ENCODE results near the gene SLC1A5.

DNA sequence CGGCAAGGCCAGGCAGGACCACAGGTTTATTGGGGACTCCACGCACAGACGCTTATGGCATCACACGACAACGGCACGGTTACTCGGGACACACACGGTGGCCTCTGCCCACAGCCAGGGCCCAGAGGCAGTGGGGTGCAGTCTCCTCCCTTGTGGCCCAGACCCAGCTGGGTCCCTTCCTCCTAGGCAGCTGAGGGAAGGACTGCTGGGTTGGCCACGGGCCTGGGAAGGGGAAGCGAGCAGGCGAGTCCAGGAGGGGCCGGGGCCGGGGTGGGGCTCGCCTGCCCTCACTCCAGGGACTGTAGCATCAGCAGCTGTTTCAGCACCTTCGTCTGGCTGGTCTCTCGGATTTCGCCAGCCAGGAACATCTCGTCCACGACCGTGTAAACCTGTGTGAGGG, 49.8 kb upstream of the SLC1A5 start:
- TF ChIP-seq YY1 (IDR thresholded peaks at IDR 0.05; ENCODE audit: insufficient read depth, insufficient read length) (no peak), ZNF274 (IDR thresholded peaks at IDR 0.05; ENCODE audit: low read depth, low read length) (no peak), SUZ12 (IDR thresholded peaks at IDR 0.05; ENCODE audit: extremely low read depth, insufficient read depth, insufficient read length) (no peak)

Data from NT2/D1 (cell line).